Amniotic epithelial cell (primary cell): ENCODE results near the gene CD47.
A peak's percentile ranks its signal among the peaks of the same experiment; 100 is the strongest.

Experiments used
- DNase-seq: peaks from one replicate; pipeline ENCODE4 v3.0.0-alpha.2; 2010; ENCODE audit warnings: low read depth

CD47 gene

GRCh38 chr3:108013141-108014055 lies 77.4 kb downstream of the CD47 start:
- no peak for DNase-seq

- no peak for DNase-seq
Observed at GRCh38 chr3:108012304-108012703, 78.5 kb downstream of the CD47 start.

- no peak for DNase-seq
Observed at GRCh38 chr3:108011616-108012015, 79.2 kb downstream of the CD47 start.

GRCh38 chr3:108008931-108009639 lies 81.7 kb downstream of the CD47 start:
- DNase-seq: peak; percentile 80

- no peak for DNase-seq
Observed at GRCh38 chr3:108008106-108008505, 82.7 kb downstream of the CD47 start.

GRCh38 chr3:108006881-108007331 lies 83.9 kb downstream of the CD47 start:
- DNase-seq: no peak

- DNase-seq: peak; percentile 66
Observed at GRCh38 chr3:108006077-108006771, 84.6 kb downstream of the CD47 start.

GRCh38 chr3:108004647-108005046 lies 86.2 kb downstream of the CD47 start:
- DNase-seq: no peak

GRCh38 chr3:108001457-108001856 lies 89.4 kb downstream of the CD47 start:
- DNase-seq: peak; percentile 82

- DNase-seq: peak; percentile 27
Observed at GRCh38 chr3:107999215-107999775, 91.5 kb downstream of the CD47 start.

GRCh38 chr3:107997671-107998070 lies 93.2 kb downstream of the CD47 start:
- no peak for DNase-seq

GRCh38 chr3:107995823-107996222 lies 95.0 kb downstream of the CD47 start:
- no peak for DNase-seq

- no peak for DNase-seq
Observed at GRCh38 chr3:107994956-107995715, 95.7 kb downstream of the CD47 start.

- DNase-seq: no peak
Observed at GRCh38 chr3:107994181-107994580, 96.7 kb downstream of the CD47 start.

GRCh38 chr3:107993771-107994170 lies 97.1 kb downstream of the CD47 start:
- peak; percentile 81 for DNase-seq
